OCI-LY1 (cell line): ENCODE measurements around the gene MAPK12.
A peak's percentile ranks its signal among the peaks of the same experiment; 100 is the strongest.

Experiments used
- H2AFZ ChIP-seq: fragments of 200-600 bp; sonication (generic), shearing (Covaris generic); 2 replicates; pipeline ENCODE4 v1.6.0; 2014; ENCODE audit warnings: antibody characterized with exemption, mild to moderate bottlenecking, low read length
- H3F3A ChIP-seq: fragments of 200-600 bp; sonication (generic), shearing (Covaris generic); 2 replicates; pipeline ENCODE4 v1.6.0; 2014; ENCODE audit warnings: mild to moderate bottlenecking, antibody characterized with exemption, low read length, moderate library complexity; ENCODE audit not compliant: insufficient read depth
- H3K27ac ChIP-seq: fragments of 200-600 bp; sonication (generic); 2 replicates; pipeline ENCODE4 v1.5.1; 2014; ENCODE audit warnings: low read length, mixed run types, mild to moderate bottlenecking, low read depth; ENCODE audit not compliant: poor library complexity, severe bottlenecking
- H3K27me3 ChIP-seq: fragments of 200-600 bp; sonication (generic); 2 replicates; pipeline ENCODE4 v1.6.0; 2014; ENCODE audit warnings: antibody characterized with exemption, mild to moderate bottlenecking, low read length, moderate library complexity; ENCODE audit not compliant: insufficient read depth
- H3K36me3 ChIP-seq: fragments of 200-600 bp; sonication (generic); 2 replicates; pipeline ENCODE4 v1.6.1; 2014; ENCODE audit warnings: mild to moderate bottlenecking, antibody characterized with exemption, low read length, moderate library complexity, mixed read lengths; ENCODE audit not compliant: insufficient read depth
- H3K4me1 ChIP-seq: fragments of 200-600 bp; sonication (generic); 2 replicates; pipeline ENCODE4 v1.5.1; 2014; ENCODE audit warnings: mild to moderate bottlenecking, low read length, moderate library complexity; ENCODE audit not compliant: insufficient read depth, severe bottlenecking
- H3K4me2 ChIP-seq: fragments of 200-600 bp; sonication (generic), shearing (Covaris generic); 2 replicates; pipeline ENCODE4 v1.6.1; 2014; ENCODE audit warnings: low read length
- H3K4me3 ChIP-seq: fragments of 200-600 bp; sonication (generic); 2 replicates; pipeline ENCODE4 v1.5.1; 2014; ENCODE audit warnings: low read length, low read depth, mild to moderate bottlenecking, mixed read lengths; ENCODE audit not compliant: poor library complexity, severe bottlenecking
- H3K79me2 ChIP-seq: fragments of 200-600 bp; shearing (Covaris generic); 2 replicates; pipeline ENCODE4 v1.6.1; 2016; ENCODE audit warnings: mixed run types, low read length, mixed read lengths; ENCODE audit not compliant: insufficient read depth
- H3K9ac ChIP-seq: fragments of 200-600 bp; sonication (generic), shearing (Covaris generic); 2 replicates; pipeline ENCODE4 v1.6.1; 2014; ENCODE audit warnings: mild to moderate bottlenecking, low read length, mixed read lengths
- H3K9me2 ChIP-seq: fragments of 200-600 bp; sonication (generic), shearing (Covaris generic); 2 replicates; pipeline ENCODE4 v1.6.1; 2014; ENCODE audit warnings: low read depth, mild to moderate bottlenecking, low read length, mixed read lengths
- H3K9me3 ChIP-seq: fragments of 200-600 bp; shearing (Covaris generic); 2 replicates; pipeline ENCODE4 v1.6.1; 2014; ENCODE audit warnings: low read length, mixed read lengths
- H4K20me1 ChIP-seq: fragments of 200-600 bp; sonication (generic), shearing (Covaris generic); 2 replicates; pipeline ENCODE4 v1.6.0; 2016; ENCODE audit warnings: mild to moderate bottlenecking, low read length; ENCODE audit not compliant: insufficient read depth
- EZH2 ChIP-seq: fragments of 200-600 bp; sonication (generic), shearing (Covaris generic); IDR thresholded peaks from 2 replicates; pipeline ENCODE4 v1.8.0; 2017; ENCODE audit warnings: borderline replicate concordance, mixed run types, mild to moderate bottlenecking, antibody characterized with exemption, low read length, moderate library complexity, mixed read lengths
- TF ChIP-seq, protein P1 (sequence below): fragments of 200-600 bp; sonication (generic), shearing (Covaris generic); IDR thresholded peaks from 2 replicates; pipeline ENCODE4 v1.5.1; 2017; ENCODE audit warnings: mild to moderate bottlenecking, antibody characterized with exemption, low read length, moderate library complexity, mixed read lengths

The MAPK12 gene

DNA sequence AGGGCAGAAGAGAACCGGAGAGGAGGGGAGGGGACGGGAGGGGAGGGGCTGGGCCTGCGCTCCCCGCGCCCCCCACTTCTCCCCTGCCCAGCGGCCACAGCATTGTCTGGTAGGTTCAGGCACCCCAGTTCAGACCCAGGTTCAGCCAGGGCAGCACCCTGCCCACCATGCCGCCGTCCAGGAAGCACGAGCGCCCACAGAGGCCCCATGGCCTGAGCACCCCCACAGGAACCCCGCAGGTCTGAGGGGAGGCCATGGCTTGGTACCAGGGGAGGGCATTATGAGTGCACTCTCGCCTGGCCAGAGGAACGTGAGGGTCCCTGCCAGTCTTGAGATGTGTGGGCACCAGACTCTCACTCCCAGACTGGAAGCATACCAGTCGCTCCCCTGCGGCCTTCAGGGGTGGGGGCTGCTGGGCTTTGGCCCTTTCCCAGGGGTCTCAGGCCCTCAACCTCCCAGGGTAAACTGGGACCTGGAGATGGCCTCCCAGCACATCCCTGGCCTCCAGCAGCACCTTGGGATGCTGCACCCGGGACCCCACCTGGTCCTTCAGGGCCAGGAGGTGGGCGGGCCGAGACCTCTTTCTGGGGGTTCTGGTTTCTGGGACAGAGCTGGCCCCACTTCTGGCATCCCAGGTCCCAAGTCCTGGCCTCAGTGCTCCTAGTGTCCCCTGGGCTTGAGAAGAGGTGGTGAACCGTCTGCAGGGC lies 46.6 kb upstream of the MAPK12 start:
- Histone ChIP-seq H3K27ac (no peak overlapping the region), H3K4me1 (peaks cover 15% of the 10 kb centered on the region), H3K9ac (no peak overlapping the region), H3K36me3 (no peaks in the 10 kb centered on the region), H4K20me1 (no peaks in the 10 kb centered on the region), H3K27me3 (peaks cover 21% of the 10 kb centered on the region; the same call in 1 of the 2 replicates), H3K4me2 (no peak overlapping the region), H3K4me3 (no peak overlapping the region), H3K9me3 (no peaks in the 10 kb centered on the region), H2AFZ (no peak overlapping the region), H3K79me2 (no peaks in the 10 kb centered on the region), H3K9me2 (no peaks in the 10 kb centered on the region), H3F3A (no peaks in the 10 kb centered on the region)
- TF ChIP-seq EZH2 = no peak
- TF ChIP-seq, protein P1, sequence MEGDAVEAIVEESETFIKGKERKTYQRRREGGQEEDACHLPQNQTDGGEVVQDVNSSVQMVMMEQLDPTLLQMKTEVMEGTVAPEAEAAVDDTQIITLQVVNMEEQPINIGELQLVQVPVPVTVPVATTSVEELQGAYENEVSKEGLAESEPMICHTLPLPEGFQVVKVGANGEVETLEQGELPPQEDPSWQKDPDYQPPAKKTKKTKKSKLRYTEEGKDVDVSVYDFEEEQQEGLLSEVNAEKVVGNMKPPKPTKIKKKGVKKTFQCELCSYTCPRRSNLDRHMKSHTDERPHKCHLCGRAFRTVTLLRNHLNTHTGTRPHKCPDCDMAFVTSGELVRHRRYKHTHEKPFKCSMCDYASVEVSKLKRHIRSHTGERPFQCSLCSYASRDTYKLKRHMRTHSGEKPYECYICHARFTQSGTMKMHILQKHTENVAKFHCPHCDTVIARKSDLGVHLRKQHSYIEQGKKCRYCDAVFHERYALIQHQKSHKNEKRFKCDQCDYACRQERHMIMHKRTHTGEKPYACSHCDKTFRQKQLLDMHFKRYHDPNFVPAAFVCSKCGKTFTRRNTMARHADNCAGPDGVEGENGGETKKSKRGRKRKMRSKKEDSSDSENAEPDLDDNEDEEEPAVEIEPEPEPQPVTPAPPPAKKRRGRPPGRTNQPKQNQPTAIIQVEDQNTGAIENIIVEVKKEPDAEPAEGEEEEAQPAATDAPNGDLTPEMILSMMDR = no peak

DNA sequence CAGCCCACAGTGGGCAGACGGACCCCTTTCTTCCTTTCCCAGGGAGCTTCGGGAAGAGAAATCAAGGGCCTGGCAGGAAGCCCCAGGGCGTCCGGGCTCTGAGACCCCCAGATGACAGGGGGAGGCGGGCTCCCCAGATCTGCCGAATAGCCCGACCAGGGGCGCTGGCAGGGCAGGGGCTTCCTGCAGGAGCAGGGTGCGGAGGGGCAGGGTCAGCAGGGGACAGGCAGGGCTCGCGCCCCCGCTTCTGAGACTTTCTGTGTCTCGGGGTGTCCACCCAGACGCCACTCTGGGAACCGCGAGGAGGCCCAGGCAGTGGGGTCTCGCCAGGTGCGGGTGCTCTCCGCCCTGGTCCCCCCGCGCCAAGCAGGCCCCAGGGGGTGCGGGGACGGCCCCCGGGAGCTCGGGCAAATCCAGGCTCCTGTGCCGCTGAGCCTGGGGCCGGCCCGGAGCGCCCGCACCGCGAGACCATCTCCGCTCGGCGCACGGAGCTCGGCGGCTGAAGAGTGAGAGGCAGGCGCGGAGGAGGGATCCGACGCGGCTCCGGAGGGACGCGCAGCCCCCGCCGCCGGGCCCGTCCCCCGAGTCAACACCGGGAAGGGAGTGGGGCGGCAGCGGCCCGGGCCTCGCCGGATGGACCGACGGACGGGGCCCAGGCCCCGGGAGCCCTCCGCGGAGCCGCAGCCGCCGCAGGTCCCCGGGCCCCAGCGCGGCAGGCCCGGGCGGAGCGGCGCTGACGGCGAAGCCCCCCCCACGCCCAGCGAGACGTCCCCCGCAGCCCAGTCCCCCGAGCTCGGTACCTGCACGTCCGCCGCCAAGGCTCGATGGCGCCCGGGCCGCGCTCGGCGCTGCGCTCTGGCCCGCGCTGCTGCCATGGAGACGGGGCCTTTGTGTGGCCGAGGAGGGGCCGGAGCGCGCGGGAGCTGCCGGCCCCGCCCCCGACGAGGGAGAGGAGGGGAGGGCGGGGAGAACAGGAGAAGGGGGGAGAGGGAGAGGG lies 45.6 kb upstream of the MAPK12 start, which contains the start of gene PLXNB2:
TSS of gene PLXNB2 (minus strand) at position 894 of the 997 bp plus-strand sequence. CDS start 17,062 bp downstream, outside the sequence.
- Histone ChIP-seq H4K20me1 (no peaks in the 10 kb centered on the region), H3K27me3 (peaks cover 24% of the 10 kb centered on the region; the same call in 1 of the 2 replicates), H2AFZ (no peak within 1 kb of the TSS), H3K4me1 (peaks cover 15% of the 10 kb centered on the region), H3K9ac (no peak within 1 kb of the TSS; the same call in 1 of the 2 replicates), H3K9me2 (no peaks in the 10 kb centered on the region), H3K9me3 (no peaks in the 10 kb centered on the region), H3F3A (no peaks in the 10 kb centered on the region), H3K79me2 (no peaks in the 10 kb centered on the region), H3K4me3 (peak within 1 kb of the TSS; percentile 47), H3K27ac (no peak within 1 kb of the TSS), H3K36me3 (no peaks in the 10 kb centered on the region), H3K4me2 (peak within 1 kb of the TSS; percentile 58)
- no peak for TF ChIP-seq EZH2
- TF ChIP-seq, protein P1 = no peak

DNA sequence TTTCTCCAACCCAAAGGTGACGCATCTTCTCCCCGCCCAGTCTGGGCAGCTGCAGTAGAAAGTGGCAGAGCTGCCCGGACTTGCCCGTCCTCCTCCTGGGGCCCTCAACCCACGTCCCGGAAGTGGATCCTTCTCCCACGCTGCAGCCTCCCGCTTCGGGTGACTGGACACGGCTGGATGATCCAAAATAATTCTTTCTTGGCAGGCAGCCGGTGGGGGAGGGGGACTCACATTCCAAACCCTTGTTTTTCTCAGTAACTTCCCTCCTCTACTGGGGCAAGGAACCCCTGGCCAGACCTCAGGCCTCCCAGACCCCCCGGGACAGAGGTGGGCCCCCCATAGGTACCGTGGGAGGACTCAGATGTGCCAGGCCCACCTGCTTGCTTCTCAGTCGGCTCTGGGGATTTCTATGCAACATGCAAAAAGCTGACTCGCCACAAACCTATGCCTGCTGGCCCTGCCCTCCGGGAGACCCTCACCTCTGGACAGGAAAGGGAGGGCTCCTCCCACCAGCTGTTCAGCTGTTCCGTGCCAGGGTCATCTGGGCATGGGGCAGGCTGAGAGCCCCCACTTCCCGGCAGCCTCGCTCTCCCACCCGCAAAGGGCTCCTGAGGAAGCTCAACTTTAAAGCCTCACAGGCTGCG lies 44.6 kb upstream of the MAPK12 start:
- Histone ChIP-seq H3K36me3 (no peaks in the 10 kb centered on the region), H3K27me3 (peaks cover 22% of the 10 kb centered on the region), H3K79me2 (no peaks in the 10 kb centered on the region), H3K27ac (no peak overlapping the region), H3K9me2 (no peaks in the 10 kb centered on the region), H3K9me3 (no peaks in the 10 kb centered on the region), H3K4me1 (peaks cover 15% of the 10 kb centered on the region), H3K9ac (no peak overlapping the region), H3K4me2 (no peak overlapping the region; the same call in 1 of the 2 replicates), H3K4me3 (no peak overlapping the region), H4K20me1 (no peaks in the 10 kb centered on the region), H3F3A (no peaks in the 10 kb centered on the region), H2AFZ (no peak overlapping the region)
- TF ChIP-seq, protein P1 = no peak
- TF ChIP-seq EZH2 = no peak
